Measurements from ENCODE around the gene PLAAT3.
"Not testable (repeated sequence)": the region's sequence is repeated elsewhere in the genome, so short reads cannot be mapped to it uniquely, and the experiment has no call there.

PLAAT3 gene

DNA sequence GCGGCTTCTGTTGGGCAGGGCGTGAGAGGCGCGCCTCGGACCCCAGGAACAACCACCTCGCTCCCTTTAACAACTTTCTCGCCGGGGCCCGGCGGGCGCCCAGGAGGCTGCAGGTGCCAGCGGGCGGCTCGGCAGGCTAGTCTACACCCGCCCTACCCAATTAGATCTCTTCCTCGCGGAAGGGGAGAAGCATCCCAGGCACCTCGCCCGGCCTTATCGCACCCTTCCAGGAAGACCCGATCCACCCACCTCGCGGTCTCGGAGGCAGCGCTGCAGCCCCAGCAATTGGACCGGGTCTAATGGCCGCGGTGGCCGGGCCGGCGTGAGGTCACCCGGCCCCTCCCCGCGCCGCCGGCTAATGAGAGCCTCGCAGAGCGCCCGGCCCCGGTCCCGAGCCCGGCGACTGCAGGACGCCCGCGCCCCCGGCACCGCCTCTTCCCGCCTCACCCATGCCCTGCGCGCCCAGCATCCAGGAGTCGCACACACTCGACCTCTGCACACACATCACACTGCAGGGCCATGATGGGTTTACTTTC, at the start of gene PLAAT3:
PLAAT3 (minus strand) TSS at position 298 of the 536 bp plus-strand sequence. CDS start 419 bp downstream, outside the sequence.
- peak in 49 of 51 donors; percentile 29 to 90 (median 72) for DNase-seq

DNA sequence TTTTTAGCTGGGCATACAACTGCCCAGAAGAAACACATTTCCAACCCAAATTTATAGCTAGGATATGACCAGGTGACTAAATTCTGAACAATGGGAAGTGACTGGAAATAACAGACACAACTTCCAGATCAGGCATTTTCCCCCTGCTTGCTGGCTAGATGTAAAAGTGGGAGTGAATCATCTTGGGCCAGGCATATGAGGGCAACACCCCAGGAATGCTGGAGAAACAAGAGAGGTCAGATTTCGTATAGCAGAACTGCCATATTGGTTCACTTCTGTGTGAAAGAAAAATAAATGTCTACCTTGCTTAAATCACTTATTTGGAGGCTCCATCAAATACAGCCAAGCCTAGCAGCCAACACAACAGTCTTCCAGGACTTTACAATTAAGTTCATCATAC, 49.6 kb upstream of the PLAAT3 start:
- DNase-seq, result no peak

DNA sequence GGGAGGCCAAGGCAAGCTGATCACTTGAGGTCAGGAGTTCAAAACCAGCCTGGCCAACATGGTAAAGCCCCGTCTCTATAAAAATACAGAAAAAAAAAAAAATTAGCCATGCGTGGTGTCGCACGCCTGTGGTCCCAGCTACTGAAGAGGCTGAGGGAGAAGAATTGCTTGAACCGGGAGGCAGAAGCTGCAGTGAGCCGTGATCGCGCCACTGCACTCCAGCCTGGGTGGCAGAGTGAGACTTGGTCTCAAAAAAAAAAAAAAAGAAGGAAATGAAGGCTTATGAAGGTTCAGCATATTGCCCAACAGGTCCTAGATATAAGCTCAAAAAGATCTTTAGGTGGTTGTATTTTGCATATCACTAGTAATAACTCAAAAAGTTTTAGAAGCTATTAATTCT, 46.7 kb upstream of the PLAAT3 start:
- no peak for DNase-seq

DNA sequence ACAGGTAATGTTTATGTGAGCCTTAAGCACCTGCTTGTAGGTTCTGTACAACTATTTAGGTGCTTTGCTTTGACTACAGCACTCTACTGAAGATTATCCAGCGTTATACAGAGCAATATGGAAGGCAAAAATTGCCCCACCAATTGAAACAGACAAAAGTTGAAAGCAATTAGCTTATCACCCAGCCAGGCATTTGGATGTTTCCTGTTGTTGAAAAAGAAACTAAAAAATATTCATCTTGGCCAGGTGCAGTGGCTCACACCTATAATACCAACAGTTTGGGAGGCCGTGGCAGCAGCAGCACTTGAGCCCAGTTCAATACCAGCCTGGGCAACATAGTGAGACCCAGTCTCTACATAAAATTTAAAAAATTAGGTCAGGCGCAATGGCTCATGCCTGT, 38.4 kb upstream of the PLAAT3 start:
- no peak for DNase-seq

- no peak for DNase-seq
Observed at GRCh38 chr11:63643205-63643604, 29.0 kb upstream of the PLAAT3 start.

DNA sequence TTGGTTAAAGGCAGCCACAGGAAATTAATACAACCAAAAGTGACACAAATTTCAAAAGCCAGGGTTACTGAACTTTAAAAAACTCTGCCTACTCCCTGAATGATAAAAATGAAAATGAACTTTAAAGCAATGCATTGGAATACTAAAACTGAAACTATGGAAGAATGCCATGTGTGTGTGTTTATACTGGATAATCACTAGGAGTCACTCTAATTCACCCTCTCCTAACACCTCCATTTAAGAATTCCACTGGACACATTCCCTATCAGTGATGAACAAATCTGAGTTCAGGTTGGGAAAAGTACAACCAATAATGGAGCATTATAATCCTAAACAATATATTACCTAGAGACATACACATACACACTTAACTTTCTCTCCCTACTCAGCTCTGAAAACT, 27.5 kb upstream of the PLAAT3 start:
- no peak for DNase-seq

DNA sequence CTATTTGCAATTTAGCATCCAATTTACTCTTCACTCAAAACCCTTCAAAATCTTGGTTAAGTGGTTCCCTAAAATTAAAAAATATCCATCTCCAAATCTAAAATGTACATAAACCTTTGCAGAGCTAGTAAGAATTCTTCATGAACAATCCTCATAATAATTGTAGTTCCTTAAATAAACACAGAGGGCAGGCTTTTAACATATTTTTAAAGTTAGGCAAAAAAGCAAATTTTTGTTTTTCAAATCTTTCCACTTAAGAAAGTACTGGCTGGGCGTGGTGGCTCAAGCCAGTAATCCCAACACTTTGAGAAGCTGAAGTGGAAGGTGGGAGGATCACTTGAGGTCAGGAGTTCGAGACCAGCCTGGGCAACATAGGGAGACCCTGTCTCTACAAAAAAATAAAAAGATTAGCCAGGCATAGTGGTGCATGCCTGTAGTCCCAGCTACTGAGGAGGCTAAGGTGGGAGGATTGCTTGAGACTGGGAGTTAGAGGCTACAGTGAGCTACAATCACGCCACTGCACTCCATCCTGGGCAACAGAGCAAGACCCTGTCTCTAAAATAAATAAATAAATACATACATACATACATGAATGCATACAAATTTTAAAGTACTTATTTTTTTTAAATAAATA, 25.1 kb upstream of the PLAAT3 start:
- peak in 1 of 51 donors; percentile 8 for DNase-seq

GRCh38 chr11:63638436-63638835, 24.2 kb upstream of the PLAAT3 start:
- not testable (repeated sequence) for DNase-seq

- peak in 46 of 51 donors; percentile 3 to 84 (median 38) for DNase-seq
Observed at GRCh38 chr11:63635762-63636465, 21.7 kb upstream of the PLAAT3 start.

DNA sequence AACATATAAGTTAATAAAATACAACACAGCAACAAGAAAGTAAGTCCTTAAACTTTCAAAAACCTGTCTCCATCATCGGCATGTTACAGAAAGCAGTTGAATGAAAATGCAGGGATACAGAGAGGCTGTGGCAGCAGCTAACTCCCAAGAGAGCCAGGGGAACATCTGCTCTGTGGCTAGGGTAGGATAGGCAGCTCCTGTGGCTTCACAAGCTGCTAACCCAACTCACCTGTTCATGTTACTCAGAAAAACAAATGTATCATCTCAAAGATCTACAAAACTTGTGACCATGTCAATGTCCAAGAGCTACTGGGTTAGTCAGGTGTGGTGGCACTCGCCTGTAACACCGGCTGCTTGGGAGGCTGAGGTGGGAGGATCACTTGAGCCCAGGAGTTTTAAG, 15.2 kb upstream of the PLAAT3 start:
- no peak for DNase-seq

DNA sequence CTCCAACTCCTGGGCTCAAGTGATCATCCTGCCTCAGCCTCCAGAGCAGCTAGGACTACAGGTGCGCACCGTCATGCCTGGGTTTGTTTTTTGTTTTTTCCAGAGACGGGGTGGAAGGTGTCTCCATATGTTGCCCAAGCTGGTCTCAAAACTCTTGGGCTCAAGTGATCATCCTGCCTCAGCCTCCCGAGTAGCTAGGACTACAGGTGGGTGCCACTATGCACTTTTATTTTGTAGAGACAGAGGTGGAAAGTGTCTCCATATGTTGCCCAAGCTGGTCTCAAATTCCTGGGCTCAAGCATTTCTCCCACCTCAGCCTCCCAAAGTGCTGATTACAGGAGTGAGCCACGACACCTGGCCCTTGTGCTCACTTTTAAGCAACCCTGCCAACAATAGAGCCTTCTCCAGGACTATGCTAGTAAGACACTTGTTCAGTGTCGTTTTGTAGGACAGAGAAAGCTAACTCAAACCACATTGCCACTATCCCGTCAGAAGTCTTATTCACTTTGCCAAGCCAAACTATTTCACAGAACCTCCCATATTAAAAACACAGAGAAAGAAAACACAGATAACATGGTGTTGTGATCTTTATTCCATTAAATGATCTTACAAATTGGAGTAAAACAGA, 9.4 kb upstream of the PLAAT3 start:
- DNase-seq, result no peak

DNA sequence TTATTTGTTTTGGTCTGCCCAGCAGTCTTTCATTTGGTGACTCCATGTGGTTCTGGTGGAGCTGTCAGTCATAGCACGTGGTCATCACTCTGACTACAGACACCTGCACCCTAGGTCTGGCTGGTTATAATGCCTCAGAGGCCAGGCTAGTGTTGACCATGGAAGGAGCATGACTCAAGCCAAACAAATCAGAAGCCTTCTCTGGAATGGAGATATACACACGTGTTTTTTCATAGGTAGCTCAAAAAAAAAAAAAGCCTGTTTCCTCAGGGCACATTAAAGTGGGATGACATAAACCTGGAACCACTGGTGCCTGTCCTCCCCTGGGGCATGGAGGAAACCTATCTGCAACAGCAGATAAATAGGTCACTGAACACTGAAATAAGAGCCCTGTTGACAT, 8.1 kb upstream of the PLAAT3 start:
- DNase-seq, result no peak

- DNase-seq, result no peak
Observed at GRCh38 chr11:63621071-63621470, 6.8 kb upstream of the PLAAT3 start.

DNA sequence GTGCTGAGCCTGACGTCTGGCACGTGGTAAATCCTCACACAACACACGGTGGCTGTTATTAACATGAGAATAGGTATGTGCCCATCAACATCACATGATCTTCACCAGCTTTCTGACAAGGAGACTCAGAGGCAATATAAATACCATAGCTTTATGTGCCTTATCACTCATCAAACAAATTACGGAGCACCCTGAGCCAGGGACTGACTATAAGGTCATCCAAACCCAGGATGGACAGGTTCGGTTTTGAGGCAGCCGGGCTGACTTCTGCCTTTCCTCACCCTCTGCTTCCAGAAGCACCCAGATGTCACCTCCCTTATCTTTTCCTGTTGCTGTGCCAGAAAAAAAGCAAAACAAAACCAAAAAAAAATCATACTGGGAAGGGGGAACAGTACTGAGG, 5.7 kb upstream of the PLAAT3 start:
- no peak for DNase-seq

DNA sequence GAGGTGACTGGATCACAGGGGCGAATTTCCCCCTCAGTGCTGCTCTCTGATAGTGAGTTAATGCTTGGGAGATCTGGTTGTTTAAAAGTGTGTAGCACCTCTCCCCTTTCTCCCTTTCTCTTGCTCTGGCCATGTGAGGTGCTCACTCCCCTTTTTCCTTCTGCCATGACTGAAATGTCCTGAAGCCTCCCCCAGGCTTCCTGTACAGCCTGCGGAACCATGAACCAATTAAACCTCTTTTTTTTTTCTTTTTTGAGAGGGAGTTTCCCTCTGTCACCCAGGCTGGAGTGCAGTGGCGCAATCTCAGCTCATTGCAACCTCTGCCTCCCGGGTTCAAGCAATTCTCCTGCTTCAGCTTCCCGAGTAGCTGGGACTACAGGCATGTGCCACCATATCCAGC, 3.5 kb upstream of the PLAAT3 start:
- DNase-seq, result not testable (repeated sequence)

- no peak for DNase-seq
Observed at GRCh38 chr11:63616953-63617352, 2.7 kb upstream of the PLAAT3 start.

DNA sequence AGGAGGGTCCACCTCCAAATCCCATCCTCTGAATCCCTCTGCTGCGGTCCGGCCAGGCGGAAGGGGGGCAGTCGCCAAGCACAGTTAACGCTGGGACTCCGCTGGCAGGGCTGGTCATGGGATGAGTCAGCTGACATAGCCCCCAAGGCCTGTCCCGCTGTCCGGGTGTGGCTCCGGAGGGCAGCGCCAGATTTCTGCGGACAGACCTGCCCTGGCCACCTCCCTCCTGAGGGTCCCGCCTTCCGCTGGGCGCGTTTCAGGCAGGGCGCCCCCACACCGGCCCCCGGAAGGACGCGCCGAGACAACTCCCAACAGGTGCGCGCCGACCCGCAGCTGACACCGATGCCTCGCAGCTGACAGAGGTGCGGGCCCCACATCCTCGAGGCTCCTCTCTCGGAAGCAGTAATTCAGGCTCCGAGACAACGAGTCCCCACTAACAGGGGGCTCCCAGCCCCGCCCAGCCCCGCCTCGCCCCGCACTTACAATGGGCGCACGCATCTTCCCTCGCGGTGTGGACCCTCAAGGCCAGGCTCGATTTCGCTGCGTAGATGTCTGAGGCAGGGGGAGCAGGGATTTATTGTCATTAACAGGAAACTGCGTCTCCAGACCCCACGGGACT, 607 bp downstream of the PLAAT3 start:
- DNase-seq, result peak in 49 of 51 donors; percentile 17 to 90 (median 71)

GRCh38 chr11:63612181-63612580, 2.1 kb downstream of the PLAAT3 start:
- no peak for DNase-seq

- DNase-seq, result peak in 1 of 51 donors; percentile 20
Observed at GRCh38 chr11:63611395-63611747, 2.9 kb downstream of the PLAAT3 start.

DNA sequence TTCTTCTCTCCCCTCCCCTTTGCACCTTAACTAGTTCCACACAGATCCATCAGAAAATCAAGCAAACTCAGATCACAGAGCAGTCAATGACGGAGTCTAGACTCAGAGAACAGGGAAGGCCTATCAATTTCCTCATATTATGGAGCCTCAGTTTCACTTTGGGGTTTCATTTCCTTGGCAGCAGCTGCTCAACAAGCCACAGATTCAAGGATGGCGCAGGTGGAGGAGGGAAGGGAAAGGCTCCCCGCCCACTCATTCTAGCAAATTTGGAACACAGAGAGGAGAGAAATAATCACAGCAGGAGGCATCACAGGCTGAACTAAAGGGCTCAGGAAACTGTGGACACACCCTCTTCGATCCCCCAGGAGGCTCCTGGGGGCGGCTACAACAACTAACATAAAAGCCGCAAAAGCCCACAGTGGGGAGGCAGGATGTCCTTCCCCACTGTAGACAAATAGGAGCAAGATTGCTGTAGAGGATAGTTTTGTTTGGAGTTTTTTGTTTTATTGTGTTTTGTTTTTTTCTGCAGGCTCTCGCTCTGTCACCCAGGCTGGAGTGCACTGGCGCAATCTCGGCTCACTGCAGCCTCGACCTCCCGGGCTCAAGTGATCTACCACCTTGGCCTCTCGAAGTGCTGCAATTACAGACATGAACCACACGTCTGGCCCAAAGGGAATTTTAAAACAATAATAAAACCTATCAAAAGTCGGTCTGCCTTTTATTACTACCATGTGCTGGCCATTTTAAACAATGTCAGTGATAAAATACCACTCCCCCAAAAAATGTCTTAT, 3.4 kb downstream of the PLAAT3 start:
- peak in 7 of 51 donors; percentile 6 to 73 (median 27) for DNase-seq

- DNase-seq, result peak in 3 of 51 donors; percentile 15 to 55 (median 32)
Observed at GRCh38 chr11:63609971-63610580, 4.2 kb downstream of the PLAAT3 start.
